T-cell (primary cell): ENCODE measurements around the gene SLC38A11. TPM values are rescaled to one million over a fixed set of nuclear protein-coding genes. Genes with fewer than 3 reads are reported as not detected.

Experiments used
- ATAC-seq, 4 experiments: fragments of 200-7000 bp in 3 of 4; fragments of 150-1000 bp in 1 of 4; cut with Tn5 transposase; replicated peaks in 1 of 4; 1 replicate in 3 of 4; 2 replicates in 1 of 4; pipeline ENCODE4 v1.10.0; 2021; ENCODE audit warnings: moderate library complexity in 3 of 4, mild to moderate bottlenecking in 2 of 4, moderate number of reproducible peaks in 1 of 4
- CTCF ChIA-PET, 2 donors: fragments of 300-600 bp; sonication (Branson Sonifier 250); formaldehyde crosslinking; loops; one replicate each; lab custom pipeline; 2022; ENCODE audit warnings: antibody characterized with exemption in 2 of 2; lab: Charles Lee
- POLR2A ChIA-PET, 2 donors: fragments of 300-600 bp; sonication (Branson Sonifier 250); formaldehyde crosslinking; loops; one replicate each; lab custom pipeline; 2022; ENCODE audit warnings: antibody characterized with exemption in 2 of 2; lab: Charles Lee
- DNase-seq, 35 experiments: peaks; one replicate each; pipeline versions ENCODE4 v3.0.0 to v3.0.0-alpha.2; 2013 to 2023
- H3K27ac ChIP-seq: one replicate; pipeline ENCODE4 v1.5.1; 2013; ENCODE audit warnings: low read length
- H3K27me3 ChIP-seq, 2 experiments: replicated peaks in 1 of 2; 1 replicate in 1 of 2; 2 replicates in 1 of 2; pipeline versions ENCODE4 v1.6.1 to v1.7.0; 2013; ENCODE audit warnings: low read length in 1 of 2, mixed read lengths in 1 of 2; ENCODE audit not compliant: control insufficient read depth in 2 of 2, insufficient read depth in 2 of 2; ENCODE audit errors: extremely low read depth in 1 of 2
- H3K36me3 ChIP-seq, 2 donors: 1 replicate in 1 of 2; 2 replicates in 1 of 2; pipeline versions ENCODE4 v1.6.1 to v1.7.0; 2013; ENCODE audit warnings: low read length in 1 of 2; ENCODE audit not compliant: control insufficient read depth in 2 of 2, insufficient read depth in 1 of 2; ENCODE audit errors: extremely low read depth in 1 of 2
- H3K4me1 ChIP-seq, 2 experiments: 1 replicate in 1 of 2; 2 replicates in 1 of 2; pipeline versions ENCODE4 v1.6.1 to v1.7.0; 2013; ENCODE audit warnings: low read length in 2 of 2, mixed read lengths in 1 of 2; ENCODE audit not compliant: insufficient read depth in 2 of 2, control insufficient read depth in 1 of 2; ENCODE audit errors: extremely low read depth in 1 of 2
- H3K4me3 ChIP-seq, 2 donors: 1 replicate in 1 of 2; 2 replicates in 1 of 2; pipeline versions ENCODE4 v1.5.1 to v1.7.0; 2013; ENCODE audit warnings: mild to moderate bottlenecking in 2 of 2, low read length in 1 of 2, moderate library complexity in 1 of 2; ENCODE audit not compliant: control insufficient read depth in 1 of 2; ENCODE audit errors: extremely low read depth in 1 of 2
- H3K9me3 ChIP-seq: 2 replicates; pipeline ENCODE4 v1.7.0; 2013
- H3K27ac Mint-ChIP-seq, 2 donors: one replicate each; pipeline ENCODE4 v1.8.0; 2020 to 2021; ENCODE audit warnings: mild to moderate bottlenecking in 2 of 2, mixed read lengths in 2 of 2
- H3K27me3 Mint-ChIP-seq, 2 donors: one replicate each; pipeline ENCODE4 v1.8.0; 2021 to 2022; ENCODE audit warnings: mixed read lengths in 2 of 2
- H3K36me3 Mint-ChIP-seq: one replicate; pipeline ENCODE4 v1.8.0; 2021; ENCODE audit warnings: mixed read lengths
- H3K4me1 Mint-ChIP-seq, 3 donors: one replicate each; pipeline ENCODE4 v1.8.0; 2020 to 2022; ENCODE audit warnings: mixed read lengths in 3 of 3, mild to moderate bottlenecking in 1 of 3
- H3K4me3 Mint-ChIP-seq, 3 donors: one replicate each; pipeline ENCODE4 v1.8.0; 2020 to 2022; ENCODE audit warnings: mild to moderate bottlenecking in 3 of 3, mixed read lengths in 3 of 3, moderate library complexity in 3 of 3
- H3K9me3 Mint-ChIP-seq, 3 donors: one replicate each; pipeline ENCODE4 v1.8.0; 2020 to 2022; ENCODE audit warnings: mixed read lengths in 3 of 3
- WGBS: methylation state at CpG from one replicate; pipeline ENCODE4 v1.1.5; 2013; ENCODE audit warnings: missing lambda C conversion rate; ENCODE audit not compliant: insufficient coverage; 5-methylcytosine and 5-hydroxymethylcytosine counted together
- total RNA-seq, 35 experiments: library from RNA in 6 of 35; stranded (reverse) in 6 of 35; fragments of 120-200 nt in 1 of 35; gene quantifications; one replicate each; pipeline versions ENCODE4 v1.2.1 to v1.2.4 and lab custom pipeline; 2013 to 2026

Gene SLC38A11
- total RNA-seq, 5 donors from 2014 or later (not counting 1 experiment from before 2014, with no cell fraction given), result 0.38 to 0.72 TPM; not detected in 3

- H3K4me3 Mint-ChIP-seq, result no peak overlapping the region
- POLR2A ChIA-PET, result no interaction called here
- WGBS, result no CpG with 5 or more reads among the region's 4 CpGs
These were observed 108.0 kb downstream of the SLC38A11 start for GRCh38 chr2:164847291-164847690.

DNA sequence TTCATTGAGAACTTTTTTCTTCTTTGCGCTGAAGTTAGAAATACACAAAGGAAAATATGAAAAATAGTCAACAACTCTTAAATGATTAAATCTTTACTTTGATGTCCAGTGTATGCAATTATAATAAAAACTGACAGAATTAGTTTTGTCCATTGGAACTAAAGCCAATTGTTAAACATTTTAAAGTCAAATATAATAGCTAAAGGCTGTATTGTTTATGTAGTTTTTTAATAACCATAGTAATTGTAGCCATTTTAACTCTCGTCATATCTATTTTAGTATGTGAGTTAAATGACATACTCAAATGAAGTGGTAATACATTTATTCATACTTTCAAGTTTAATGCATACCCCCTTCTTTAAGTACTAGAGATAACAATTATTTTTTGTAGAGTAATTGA, 109.0 kb downstream of the SLC38A11 start:
- Histone ChIP-seq H3K4me1 (peaks cover 3 to 7% of the 10 kb centered on the region in 2 experiments), H3K36me3 (no peaks in the 10 kb centered on the region), H3K27ac (no peak overlapping the region), H3K27me3 (peaks cover 0 to 10% of the 10 kb centered on the region in 2 experiments), H3K4me3 (no peak overlapping the region), H3K9me3 (no peaks in the 10 kb centered on the region)
- Mint-ChIP-seq H3K4me3 (no peak overlapping the region), H3K36me3 (no peaks in the 10 kb centered on the region), H3K27ac (no peak overlapping the region), H3K4me1 (peaks cover 0 to 2% (median 2%) of the 10 kb centered on the region in 3 donors), H3K9me3 (no peaks in the 10 kb centered on the region), H3K27me3 (peaks cover 11 to 14% of the 10 kb centered on the region in 2 donors)
- ChIA-PET POLR2A (no interaction called here), CTCF (no interaction called here)
- ATAC-seq (no peak), DNase-seq (no peak)
- no CpG with 5 or more reads among the region's 2 CpGs for WGBS

More at GRCh38 chr2:164847291-164847690, 108.0 kb downstream of the SLC38A11 start:
- Mint-ChIP-seq H3K9me3 (no peaks in the 10 kb centered on the region), H3K27ac (no peak overlapping the region), H3K4me1 (peaks cover 0 to under 1% (median 0%) of the 10 kb centered on the region in 3 donors), H3K36me3 (no peaks in the 10 kb centered on the region), H3K27me3 (peaks cover 9 to 11% of the 10 kb centered on the region in 2 donors)
- Histone ChIP-seq H3K27ac (no peak overlapping the region), H3K4me3 (no peak overlapping the region), H3K4me1 (peaks cover 0 to under 1% of the 10 kb centered on the region in 2 experiments), H3K9me3 (no peaks in the 10 kb centered on the region), H3K27me3 (no peaks in the 10 kb centered on the region), H3K36me3 (no peaks in the 10 kb centered on the region)
- CTCF ChIA-PET, result no interaction called here
- ATAC-seq (no peak), DNase-seq (no peak)

Other genes starting within 250 kb of the SLC38A11 start
- gene COBLL1, start 113.7 kb downstream of the SLC38A11 start, total RNA-seq, result 1 to 10 TPM in 4 of 5 donors, under 1 TPM in 1; 0.68 to 5.1 (median 1.9) TPM
- gene SCN3A, start 248.5 kb upstream of the SLC38A11 start, total RNA-seq, result under 1 TPM; 0.06 to 0.48 (median 0.30) TPM